CD14-positive monocyte (primary cell): ENCODE measurements around the gene ZBTB7C. TPM values are rescaled to one million over a fixed set of nuclear protein-coding genes. Genes with fewer than 3 reads are reported as not detected.

Experiments used
- DNase-seq, 3 donors: peaks; one replicate each; pipeline ENCODE4 v3.0.0-alpha.2; 2011 to 2022
- H2AFZ ChIP-seq: 2 replicates; pipeline ENCODE4 v1.6.0; 2012; ENCODE audit warnings: mild to moderate bottlenecking, low read depth, low read length, inconsistent platforms; ENCODE audit not compliant: insufficient read depth, poor library complexity, severe bottlenecking
- H3K27ac ChIP-seq, 2 donors: 1 replicate in 1 of 2; 2 replicates in 1 of 2; pipeline ENCODE4 v1.5.1; 2012 to 2013; ENCODE audit warnings: low read length in 2 of 2, control low read depth in 1 of 2, inconsistent platforms in 1 of 2, low read depth in 1 of 2, mild to moderate bottlenecking in 1 of 2
- H3K27me3 ChIP-seq, 2 donors: one replicate each; pipeline versions ENCODE4 v1.6.0 to v1.6.1; 2011 to 2013; ENCODE audit warnings: low read length in 2 of 2; ENCODE audit not compliant: control insufficient read depth in 2 of 2, insufficient read depth in 2 of 2
- H3K36me3 ChIP-seq, 2 donors: replicated peaks in 1 of 2; 1 replicate in 1 of 2; 2 replicates in 1 of 2; pipeline versions ENCODE4 v1.5.1 to v1.6.1; 2012 to 2013; ENCODE audit warnings: low read length in 2 of 2, control low read depth in 1 of 2, inconsistent platforms in 1 of 2, mild to moderate bottlenecking in 1 of 2; ENCODE audit not compliant: insufficient read depth in 2 of 2, control insufficient read depth in 1 of 2
- H3K4me1 ChIP-seq, 2 donors: 1 replicate in 1 of 2; 2 replicates in 1 of 2; pipeline versions ENCODE4 v1.5.1 to v1.6.1; 2012 to 2013; ENCODE audit warnings: low read length in 2 of 2, control low read depth in 1 of 2, inconsistent platforms in 1 of 2, mild to moderate bottlenecking in 1 of 2, moderate library complexity in 1 of 2; ENCODE audit not compliant: insufficient read depth in 2 of 2, control insufficient read depth in 1 of 2
- H3K4me2 ChIP-seq: replicated peaks from 2 replicates; pipeline ENCODE3; 2012; ENCODE audit warnings: low read length, moderate library complexity, mild to moderate bottlenecking; ENCODE audit not compliant: poor library complexity, severe bottlenecking; ENCODE audit errors: extremely low read depth
- H3K4me3 ChIP-seq, 3 experiments: fragments of 200-600 bp in 1 of 3; sonication (generic) in 1 of 3; replicated peaks in 1 of 3; 1 replicate in 2 of 3; 2 replicates in 1 of 3; pipeline ENCODE4 v1.5.1; 2011 to 2013; ENCODE audit warnings: low read length in 3 of 3, mild to moderate bottlenecking in 3 of 3, control low read depth in 2 of 3, low read depth in 2 of 3, inconsistent platforms in 1 of 3, moderate library complexity in 1 of 3
- H3K79me2 ChIP-seq: 2 replicates; pipeline ENCODE4 v1.6.0; 2012; ENCODE audit warnings: mild to moderate bottlenecking, control low read depth, inconsistent platforms, low read length, moderate library complexity; ENCODE audit not compliant: insufficient read depth
- H3K9ac ChIP-seq: 2 replicates; pipeline ENCODE4 v1.6.0; 2017; ENCODE audit warnings: low read length, mild to moderate bottlenecking; ENCODE audit not compliant: insufficient read depth, poor library complexity, severe bottlenecking
- H3K9me3 ChIP-seq, 2 donors: replicated peaks in 1 of 2; 1 replicate in 1 of 2; 2 replicates in 1 of 2; pipeline versions ENCODE4 v1.5.1 to v1.6.1; 2012 to 2013; ENCODE audit warnings: low read length in 2 of 2, control low read depth in 1 of 2; ENCODE audit not compliant: control insufficient read depth in 1 of 2, insufficient read depth in 1 of 2
- H4K20me1 ChIP-seq: 2 replicates; pipeline ENCODE4 v1.6.0; 2012; ENCODE audit warnings: mild to moderate bottlenecking, low read length, control low read depth, moderate library complexity; ENCODE audit not compliant: insufficient read depth
- H3K27ac Mint-ChIP-seq, 7 donors: one replicate each; pipeline ENCODE4 v1.8.0; 2020; ENCODE audit warnings: mild to moderate bottlenecking in 7 of 7, mixed read lengths in 7 of 7, moderate library complexity in 6 of 7, inconsistent platforms in 2 of 7
- H3K27me3 Mint-ChIP-seq, 3 donors: one replicate each; pipeline ENCODE4 v1.8.0; 2021 to 2022; ENCODE audit warnings: low read depth in 3 of 3, mild to moderate bottlenecking in 3 of 3, mixed read lengths in 3 of 3, moderate library complexity in 3 of 3, inconsistent platforms in 1 of 3
- H3K36me3 Mint-ChIP-seq, 2 donors: one replicate each; pipeline ENCODE4 v1.8.0; 2020; ENCODE audit warnings: mixed read lengths in 2 of 2, inconsistent platforms in 1 of 2, mild to moderate bottlenecking in 1 of 2
- H3K4me1 Mint-ChIP-seq: one replicate; pipeline ENCODE4 v1.8.0; 2020; ENCODE audit warnings: mild to moderate bottlenecking, mixed read lengths
- H3K4me3 Mint-ChIP-seq, 2 donors: one replicate each; pipeline ENCODE4 v1.8.0; 2020; ENCODE audit warnings: mild to moderate bottlenecking in 2 of 2, mixed read lengths in 2 of 2, moderate library complexity in 1 of 2
- H3K9me3 Mint-ChIP-seq, 7 donors: one replicate each; pipeline ENCODE4 v1.8.0; 2020 to 2022; ENCODE audit warnings: mixed read lengths in 7 of 7, mild to moderate bottlenecking in 6 of 7, moderate library complexity in 6 of 7, inconsistent platforms in 2 of 7
- WGBS: methylation state at CpG from one replicate; pipeline ENCODE4 v1.1.5; 2013; ENCODE audit warnings: missing lambda C conversion rate; ENCODE audit not compliant: insufficient coverage; 5-methylcytosine and 5-hydroxymethylcytosine counted together
- intact Hi-C, 2 donors: fragments of 100-400 bp; cut with micrococcal nuclease; formaldehyde crosslinking; loops; one replicate each; pipeline versions ENCODE4 v1.15.0 to v1.15.1; 2023
- polyA plus RNA-seq, 3 donors: library from polyadenylated mRNA; depleted of rRNA in 1 of 3; unstranded in 2 of 3; stranded (reverse) in 1 of 3; fragments of 300-500 nt in 2 of 3; fragments of >200 nt in 1 of 3; fragmentation: Illumina TruSeq in 2 of 3; gene quantifications; 1 replicate in 2 of 3; 2 replicates in 1 of 3; pipeline ENCODE4 v1.2.3, GENCODE V29; 2012 to 2021
- TF ChIP-seq, protein P1 (sequence below): fragments of 200-600 bp; IDR thresholded peaks from one replicate; pipeline ENCODE4 v1.8.0; 2022; ENCODE audit warnings: antibody characterized with exemption, mild to moderate bottlenecking

Gene ZBTB7C
- polyA plus RNA-seq, 3 donors, result 0.03 to 0.09 TPM; not detected in 1

- Histone ChIP-seq H3K27ac (no peak overlapping the region), H3K9me3 (peaks cover 0 to 21% of the 10 kb centered on the region in 2 donors), H2AFZ (peak overlapping the region; percentile 21), H3K9ac (no peak overlapping the region), H3K36me3 (no peaks in the 10 kb centered on the region), H4K20me1 (no peaks in the 10 kb centered on the region), H3K27me3 (peaks cover 48 to 67% of the 10 kb centered on the region in 2 donors), H3K4me1 (peaks cover 8 to 13% of the 10 kb centered on the region in 2 donors), H3K4me2 (peak overlapping the region; percentile 0), H3K4me3 (no peak overlapping the region), H3K79me2 (no peaks in the 10 kb centered on the region)
- Mint-ChIP-seq H3K27ac (peak overlapping the region in 1 of 7 donors; percentile 28), H3K9me3 (peaks cover 0 to 15% (median 3%) of the 10 kb centered on the region in 7 donors), H3K4me3 (peak overlapping the region in 1 of 2 donors; percentile 82), H3K27me3 (peaks cover 60 to 76% (median 72%) of the 10 kb centered on the region in 3 donors), H3K4me1 (peaks cover 2% of the 10 kb centered on the region), H3K36me3 (no peaks in the 10 kb centered on the region)
- TF ChIP-seq, protein P1, sequence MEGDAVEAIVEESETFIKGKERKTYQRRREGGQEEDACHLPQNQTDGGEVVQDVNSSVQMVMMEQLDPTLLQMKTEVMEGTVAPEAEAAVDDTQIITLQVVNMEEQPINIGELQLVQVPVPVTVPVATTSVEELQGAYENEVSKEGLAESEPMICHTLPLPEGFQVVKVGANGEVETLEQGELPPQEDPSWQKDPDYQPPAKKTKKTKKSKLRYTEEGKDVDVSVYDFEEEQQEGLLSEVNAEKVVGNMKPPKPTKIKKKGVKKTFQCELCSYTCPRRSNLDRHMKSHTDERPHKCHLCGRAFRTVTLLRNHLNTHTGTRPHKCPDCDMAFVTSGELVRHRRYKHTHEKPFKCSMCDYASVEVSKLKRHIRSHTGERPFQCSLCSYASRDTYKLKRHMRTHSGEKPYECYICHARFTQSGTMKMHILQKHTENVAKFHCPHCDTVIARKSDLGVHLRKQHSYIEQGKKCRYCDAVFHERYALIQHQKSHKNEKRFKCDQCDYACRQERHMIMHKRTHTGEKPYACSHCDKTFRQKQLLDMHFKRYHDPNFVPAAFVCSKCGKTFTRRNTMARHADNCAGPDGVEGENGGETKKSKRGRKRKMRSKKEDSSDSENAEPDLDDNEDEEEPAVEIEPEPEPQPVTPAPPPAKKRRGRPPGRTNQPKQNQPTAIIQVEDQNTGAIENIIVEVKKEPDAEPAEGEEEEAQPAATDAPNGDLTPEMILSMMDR, result no peak
- intact Hi-C loops, result no loop called here
- DNase-seq, result no peak
- WGBS, result under 1% methylated on average over 44 of the region's 51 CpGs
Measured at GRCh38 chr18:48136827-48137373, 272.3 kb downstream of the ZBTB7C start.

GRCh38 chr18:48136051-48136826 is 272.9 kb downstream of the ZBTB7C start:
- H3K27me3 Mint-ChIP-seq, result peaks cover 66 to 77% (median 73%) of the 10 kb centered on the region in 3 donors
- H3K27me3 ChIP-seq, result peaks cover 48 to 74% of the 10 kb centered on the region in 2 donors
- H3K27ac ChIP-seq, result no peak overlapping the region
- H3K4me2 ChIP-seq, result peak overlapping the region; percentile 0
- no peaks in the 10 kb centered on the region for H3K79me2 ChIP-seq
- H3K4me3 Mint-ChIP-seq, result peak overlapping the region in 1 of 2 donors; percentile 82
- H3K9me3 ChIP-seq, result peaks cover 0 to 21% of the 10 kb centered on the region in 2 donors
- 2% methylated on average over 57 of the region's 65 CpGs for WGBS
- no peaks in the 10 kb centered on the region for H3K36me3 ChIP-seq
- peaks cover 8 to 13% of the 10 kb centered on the region in 2 donors for H3K4me1 ChIP-seq
- H3K4me3 ChIP-seq, result no peak overlapping the region
- peaks cover 2% of the 10 kb centered on the region for H3K4me1 Mint-ChIP-seq
- peaks cover 0 to 15% (median 3%) of the 10 kb centered on the region in 7 donors for H3K9me3 Mint-ChIP-seq
- H3K9ac ChIP-seq, result no peak overlapping the region
- TF ChIP-seq, protein P1, result no peak
- H4K20me1 ChIP-seq, result no peaks in the 10 kb centered on the region
- no peak overlapping the region for H2AFZ ChIP-seq
- intact Hi-C loops, result no loop called here
- H3K36me3 Mint-ChIP-seq, result no peaks in the 10 kb centered on the region
- no peak for DNase-seq
- no peak overlapping the region for H3K27ac Mint-ChIP-seq
